ENCODE data around the gene SDHB.

DNA sequence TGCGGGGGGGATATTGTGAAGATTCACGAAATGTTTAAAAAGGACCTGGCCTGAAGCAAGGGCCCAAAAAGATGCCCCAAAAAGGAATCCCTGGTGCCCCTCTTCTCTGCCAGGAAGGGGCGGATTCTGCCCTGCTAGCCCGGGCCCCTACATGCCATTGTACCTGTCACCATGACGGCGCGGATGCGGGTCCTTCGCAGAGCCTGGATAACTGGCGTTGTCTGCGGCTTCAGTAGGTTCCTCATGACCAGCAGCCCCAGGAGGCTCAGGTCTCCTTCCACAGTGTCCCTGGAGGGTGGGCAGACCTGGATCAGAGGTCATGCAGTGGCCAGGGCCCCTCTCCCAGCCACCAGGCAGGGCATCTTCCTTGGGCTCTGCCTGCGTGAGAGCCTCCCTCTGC is 62.3 kb downstream of the SDHB start:
- TF ChIP-seq CTCF (conservative IDR thresholded peaks at IDR 0.05; ENCODE audit: low read length) (no peak), EZH2phosphoT487 (IDR thresholded peaks at IDR 0.05; ENCODE audit: borderline replicate concordance, low read depth, low read length) (no peak)
